K562 (cell line): ENCODE data around the gene STK4. TPM values are rescaled to one million over a fixed set of nuclear protein-coding genes. Genes with fewer than 3 reads are reported as not detected.

Source experiments
- ATF7 ChIP-seq: fragments of 450-650 bp; IDR thresholded peaks from 2 replicates; pipeline ENCODE4 v1.7.1; 2014; ENCODE audit warnings: mild to moderate bottlenecking, moderate library complexity
- CREB1 ChIP-seq, 2 experiments: sonication (generic) in 1 of 2; formaldehyde crosslinking in 1 of 2; IDR thresholded peaks; 2 replicates each; pipeline versions ENCODE4 v1.6.1 to v1.8.0; 2012 to 2022; ENCODE audit warnings: inconsistent platforms in 1 of 2, mild to moderate bottlenecking in 1 of 2, missing genetic modification reagents in 1 of 2, moderate library complexity in 1 of 2
- DDX20 ChIP-seq: fragments of 450-650 bp; IDR thresholded peaks from 2 replicates; pipeline ENCODE4 v1.6.1; 2016; ENCODE audit warnings: missing genetic modification characterization, low read depth, mild to moderate bottlenecking, missing compliant biosample characterization, moderate library complexity
- FOXP1 ChIP-seq: sonication (generic); formaldehyde crosslinking; IDR thresholded peaks from 2 replicates; pipeline ENCODE4 v1.8.0; 2022; ENCODE audit warnings: mild to moderate bottlenecking, missing genetic modification reagents
- GTF2E2 ChIP-seq: fragments of 200-800 bp; sonication (Bioruptor generic); IDR thresholded peaks from 2 replicates; pipeline ENCODE4 v1.6.1; 2016; ENCODE audit warnings: missing genetic modification characterization, missing compliant biosample characterization
- HDAC3 ChIP-seq: fragments of 450-650 bp; IDR thresholded peaks from 2 replicates; pipeline ENCODE4 v1.6.1; 2018; ENCODE audit warnings: borderline replicate concordance, mild to moderate bottlenecking, moderate library complexity; ENCODE audit not compliant: partially characterized antibody
- HNRNPUL1 ChIP-seq: fragments of 200-400 bp; formaldehyde crosslinking; IDR thresholded peaks from 2 replicates; pipeline ENCODE4 v1.6.1; 2017; ENCODE audit warnings: low read length
- KDM4B ChIP-seq, 2 experiments: fragments of 450-650 bp in 1 of 2; sonication (generic) in 1 of 2; IDR thresholded peaks; 2 replicates each; pipeline ENCODE4 v1.6.1; 2016 to 2017; ENCODE audit warnings: borderline replicate concordance in 2 of 2, antibody characterized with exemption in 1 of 2, low read depth in 1 of 2, mild to moderate bottlenecking in 1 of 2
- MCM2 ChIP-seq: fragments of 450-650 bp; IDR thresholded peaks from 2 replicates; pipeline ENCODE4 v1.6.1; 2017; ENCODE audit warnings: low read depth, mild to moderate bottlenecking
- MTF1 ChIP-seq: fragments of 250-450 bp; sonication (Bioruptor Pico); IDR thresholded peaks from 2 replicates; pipeline ENCODE4 v1.9.0; 2021; ENCODE audit warnings: moderate library complexity, mild to moderate bottlenecking, inconsistent platforms, borderline replicate concordance
- NBN ChIP-seq: fragments of 450-650 bp; IDR thresholded peaks from 2 replicates; pipeline ENCODE4 v1.6.1; 2016; ENCODE audit warnings: low read depth, mild to moderate bottlenecking
- NCOA1 ChIP-seq: fragments of 450-650 bp; IDR thresholded peaks from 2 replicates; pipeline ENCODE4 v1.6.1; 2016; ENCODE audit warnings: low read depth
- PRPF4 ChIP-seq: fragments of 200-400 bp; formaldehyde crosslinking; IDR thresholded peaks from one replicate; pipeline ENCODE4 v1.6.1; 2017; ENCODE audit warnings: low read length, low read depth, mild to moderate bottlenecking; ENCODE audit not compliant: insufficient read depth, poor library complexity, severe bottlenecking
- SIN3B ChIP-seq: fragments of 450-650 bp; IDR thresholded peaks from 2 replicates; pipeline ENCODE4 v1.6.1; 2017; ENCODE audit warnings: low read depth, mild to moderate bottlenecking, moderate library complexity
- SMAD2 ChIP-seq: fragments of 150-350 bp; IDR thresholded peaks from 2 replicates; pipeline ENCODE4 v1.6.1; 2014; ENCODE audit warnings: low read depth, mild to moderate bottlenecking, low read length
- SMARCB1 ChIP-seq: IDR thresholded peaks from 2 replicates; pipeline ENCODE4 v1.6.1; 2011; ENCODE audit warnings: improper control_type of control experiment, low read depth; ENCODE audit not compliant: insufficient read length
- ZBTB8A ChIP-seq: fragments of 450-650 bp; IDR thresholded peaks from 2 replicates; pipeline ENCODE4 v1.6.1; 2018; ENCODE audit warnings: mild to moderate bottlenecking, moderate library complexity; ENCODE audit not compliant: partially characterized antibody
- ZEB2 ChIP-seq: fragments of 450-650 bp; IDR thresholded peaks from 2 replicates; pipeline ENCODE4 v1.6.1; 2016
- polyA plus RNA-seq, 8 experiments: library from polyadenylated mRNA; depleted of rRNA in 4 of 8; stranded (reverse) in 5 of 8; unstranded in 3 of 8; fragments of >200 nt; fragmentation: Nextera tagmentation in 2 of 8; fragmentation: Illumina TruSeq in 1 of 8; extraction: Ambion mirVana in 2 of 8; extraction: Trizol in 1 of 8; gene quantifications; 2 replicates each; pipeline versions ENCODE4 v1.2.1 to v1.2.3, GENCODE V29; 2011 to 2014; ENCODE audit warnings: inconsistent platforms in 1 of 8, missing spikeins in 1 of 8
- total RNA-seq, 7 experiments: library from RNA; depleted of rRNA in 6 of 7; stranded (reverse); fragments of >200 nt in 6 of 7; fragmentation: Illumina TruSeq in 2 of 7; extraction: Trizol in 2 of 7; gene quantifications; 2 replicates each; pipeline versions ENCODE4 v1.2.1 to v1.2.3, GENCODE V29; 2011 to 2021; ENCODE audit warnings: low replicate concordance in 1 of 7
- TF ChIP-seq, protein P1 (sequence below): fragments of 450-650 bp; IDR thresholded peaks from 2 replicates; pipeline ENCODE4 v1.7.1; 2018; ENCODE audit warnings: mild to moderate bottlenecking, low read depth; ENCODE audit not compliant: partially characterized antibody
- TF ChIP-seq, protein P2 (sequence below): sonication (generic); formaldehyde crosslinking; IDR thresholded peaks from 2 replicates; pipeline ENCODE4 v1.8.0; 2022; ENCODE audit warnings: mild to moderate bottlenecking, missing genetic modification reagents, borderline replicate concordance
- TF ChIP-seq, protein P3 (sequence below): fragments of 250-450 bp; sonication (Bioruptor Pico); IDR thresholded peaks from 2 replicates; pipeline ENCODE4 v1.4.0; 2020; ENCODE audit warnings: borderline replicate concordance

The STK4 gene
- total and polyA plus RNA-seq, 9 of the 15 experiments (the other 6 are each of a cell fraction or from before 2014, with no cell fraction given) = 11.9 to 30.6 (median 22.2) TPM

DNA sequence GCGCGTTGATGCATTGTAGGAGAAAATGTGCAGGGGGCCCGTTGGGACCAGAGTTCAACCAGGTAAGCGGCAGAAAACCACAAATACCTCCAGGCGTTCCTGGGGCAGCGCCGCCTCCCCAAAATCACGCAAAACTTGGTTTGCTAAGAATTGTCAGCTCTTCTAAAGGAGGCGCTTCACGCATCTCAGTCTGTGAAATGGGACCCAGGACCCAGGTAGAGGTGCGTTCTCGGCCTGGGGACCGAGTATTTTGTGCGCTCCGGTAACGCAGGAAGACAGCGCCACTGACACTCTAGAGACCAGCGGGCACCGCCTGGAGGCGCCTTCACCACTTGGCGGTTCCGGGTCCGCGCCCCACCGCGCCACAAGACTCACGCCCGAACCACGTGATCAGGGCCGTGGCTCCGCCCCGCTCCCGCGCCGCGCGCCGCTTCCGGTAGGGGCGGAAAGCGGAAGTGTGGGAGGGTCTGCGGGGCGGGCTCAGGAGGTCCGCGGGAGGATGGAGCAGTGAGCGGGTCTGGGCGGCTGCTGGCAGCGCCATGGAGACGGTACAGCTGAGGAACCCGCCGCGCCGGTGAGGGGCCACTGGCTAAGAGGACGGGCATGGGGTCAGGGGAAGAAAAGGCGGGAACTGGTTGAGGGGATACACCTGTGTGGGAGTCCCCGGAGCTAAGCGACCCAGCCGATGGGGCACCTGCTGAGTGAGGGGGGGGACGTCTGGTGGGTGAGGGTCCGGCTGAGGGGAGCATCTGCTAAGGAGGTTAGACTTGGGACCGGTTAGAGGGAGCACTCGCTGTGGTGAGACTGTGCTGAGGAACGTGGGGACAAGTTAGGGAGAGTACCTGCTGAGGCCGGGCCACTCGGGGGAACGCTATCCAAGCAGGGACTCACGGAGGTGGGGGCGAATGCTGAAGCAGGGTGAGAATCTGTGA lies at the start of gene STK4 (continued):
- TF ChIP-seq HDAC3 (no peak), FOXP1 (peak; percentile 71; the same call in 1 of the 2 replicates), SMAD2 (no peak), ATF7 (peak; percentile 70), ZEB2 (peak; percentile 61; the same call in 1 of the 2 replicates), KDM4B (IDR thresholded peaks at IDR 0.05; ENCODE audit: borderline replicate concordance in 2 of 2, low read depth in 1 of 2) (peak in 1 of 2 experiments; percentile 81; a peak in 1 of 4 replicates), CREB1 (IDR thresholded peaks at IDR 0.05) (peak; percentile 82), CREB1 (CRISPR knock-in tag; IDR thresholded peaks at IDR 0.05) (peak; percentile 84), NCOA1 (peak; percentile 39; the same call in 1 of the 2 replicates), PRPF4 (no peak), HNRNPUL1 (no peak), MCM2 (no peak), NBN (0 out of 2 replicates have a peak, but pooled peaks have one; percentile 41), DDX20 (tag) (no peak), GTF2E2 (tag) (0 out of 2 replicates have a peak, but pooled peaks have one; percentile 67), SMARCB1 (no peak), SIN3B (peak; percentile 53; the same call in 1 of the 2 replicates), MTF1 (CRISPR knock-in tag) (no peak), ZBTB8A (no peak)
- TF ChIP-seq, protein P1, sequence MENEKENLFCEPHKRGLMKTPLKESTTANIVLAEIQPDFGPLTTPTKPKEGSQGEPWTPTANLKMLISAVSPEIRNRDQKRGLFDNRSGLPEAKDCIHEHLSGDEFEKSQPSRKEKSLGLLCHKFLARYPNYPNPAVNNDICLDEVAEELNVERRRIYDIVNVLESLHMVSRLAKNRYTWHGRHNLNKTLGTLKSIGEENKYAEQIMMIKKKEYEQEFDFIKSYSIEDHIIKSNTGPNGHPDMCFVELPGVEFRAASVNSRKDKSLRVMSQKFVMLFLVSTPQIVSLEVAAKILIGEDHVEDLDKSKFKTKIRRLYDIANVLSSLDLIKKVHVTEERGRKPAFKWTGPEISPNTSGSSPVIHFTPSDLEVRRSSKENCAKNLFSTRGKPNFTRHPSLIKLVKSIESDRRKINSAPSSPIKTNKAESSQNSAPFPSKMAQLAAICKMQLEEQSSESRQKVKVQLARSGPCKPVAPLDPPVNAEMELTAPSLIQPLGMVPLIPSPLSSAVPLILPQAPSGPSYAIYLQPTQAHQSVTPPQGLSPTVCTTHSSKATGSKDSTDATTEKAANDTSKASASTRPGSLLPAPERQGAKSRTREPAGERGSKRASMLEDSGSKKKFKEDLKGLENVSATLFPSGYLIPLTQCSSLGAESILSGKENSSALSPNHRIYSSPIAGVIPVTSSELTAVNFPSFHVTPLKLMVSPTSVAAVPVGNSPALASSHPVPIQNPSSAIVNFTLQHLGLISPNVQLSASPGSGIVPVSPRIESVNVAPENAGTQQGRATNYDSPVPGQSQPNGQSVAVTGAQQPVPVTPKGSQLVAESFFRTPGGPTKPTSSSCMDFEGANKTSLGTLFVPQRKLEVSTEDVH = peak; percentile 94
- TF ChIP-seq, protein P2, sequence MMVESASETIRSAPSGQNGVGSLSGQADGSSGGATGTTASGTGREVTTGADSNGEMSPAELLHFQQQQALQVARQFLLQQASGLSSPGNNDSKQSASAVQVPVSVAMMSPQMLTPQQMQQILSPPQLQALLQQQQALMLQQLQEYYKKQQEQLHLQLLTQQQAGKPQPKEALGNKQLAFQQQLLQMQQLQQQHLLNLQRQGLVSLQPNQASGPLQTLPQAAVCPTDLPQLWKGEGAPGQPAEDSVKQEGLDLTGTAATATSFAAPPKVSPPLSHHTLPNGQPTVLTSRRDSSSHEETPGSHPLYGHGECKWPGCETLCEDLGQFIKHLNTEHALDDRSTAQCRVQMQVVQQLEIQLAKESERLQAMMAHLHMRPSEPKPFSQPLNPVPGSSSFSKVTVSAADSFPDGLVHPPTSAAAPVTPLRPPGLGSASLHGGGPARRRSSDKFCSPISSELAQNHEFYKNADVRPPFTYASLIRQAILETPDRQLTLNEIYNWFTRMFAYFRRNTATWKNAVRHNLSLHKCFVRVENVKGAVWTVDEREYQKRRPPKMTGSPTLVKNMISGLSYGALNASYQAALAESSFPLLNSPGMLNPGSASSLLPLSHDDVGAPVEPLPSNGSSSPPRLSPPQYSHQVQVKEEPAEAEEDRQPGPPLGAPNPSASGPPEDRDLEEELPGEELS (CRISPR knock-in tag) = no peak
- TF ChIP-seq, protein P3, sequence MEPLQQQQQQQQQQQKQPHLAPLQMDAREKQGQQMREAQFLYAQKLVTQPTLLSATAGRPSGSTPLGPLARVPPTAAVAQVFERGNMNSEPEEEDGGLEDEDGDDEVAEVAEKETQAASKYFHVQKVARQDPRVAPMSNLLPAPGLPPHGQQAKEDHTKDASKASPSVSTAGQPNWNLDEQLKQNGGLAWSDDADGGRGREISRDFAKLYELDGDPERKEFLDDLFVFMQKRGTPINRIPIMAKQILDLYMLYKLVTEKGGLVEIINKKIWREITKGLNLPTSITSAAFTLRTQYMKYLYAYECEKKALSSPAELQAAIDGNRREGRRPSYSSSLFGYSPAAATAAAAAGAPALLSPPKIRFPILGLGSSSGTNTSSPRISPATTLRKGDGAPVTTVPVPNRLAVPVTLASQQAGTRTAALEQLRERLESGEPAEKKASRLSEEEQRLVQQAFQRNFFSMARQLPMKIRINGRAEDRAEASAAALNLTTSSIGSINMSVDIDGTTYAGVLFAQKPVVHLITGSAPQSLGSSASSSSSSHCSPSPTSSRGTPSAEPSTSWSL = no peak
